GM21423 (cell line): ENCODE data around the gene BICC1.

ENCODE experiments used
- ATAC-seq: cut with Tn5 transposase; IDR thresholded peaks from one replicate; pipeline ENCODE4 v1.9.1; 2021; ENCODE audit warnings: mild to moderate bottlenecking, moderate library complexity; ENCODE audit not compliant: unreplicated experiment

Gene BICC1

DNA sequence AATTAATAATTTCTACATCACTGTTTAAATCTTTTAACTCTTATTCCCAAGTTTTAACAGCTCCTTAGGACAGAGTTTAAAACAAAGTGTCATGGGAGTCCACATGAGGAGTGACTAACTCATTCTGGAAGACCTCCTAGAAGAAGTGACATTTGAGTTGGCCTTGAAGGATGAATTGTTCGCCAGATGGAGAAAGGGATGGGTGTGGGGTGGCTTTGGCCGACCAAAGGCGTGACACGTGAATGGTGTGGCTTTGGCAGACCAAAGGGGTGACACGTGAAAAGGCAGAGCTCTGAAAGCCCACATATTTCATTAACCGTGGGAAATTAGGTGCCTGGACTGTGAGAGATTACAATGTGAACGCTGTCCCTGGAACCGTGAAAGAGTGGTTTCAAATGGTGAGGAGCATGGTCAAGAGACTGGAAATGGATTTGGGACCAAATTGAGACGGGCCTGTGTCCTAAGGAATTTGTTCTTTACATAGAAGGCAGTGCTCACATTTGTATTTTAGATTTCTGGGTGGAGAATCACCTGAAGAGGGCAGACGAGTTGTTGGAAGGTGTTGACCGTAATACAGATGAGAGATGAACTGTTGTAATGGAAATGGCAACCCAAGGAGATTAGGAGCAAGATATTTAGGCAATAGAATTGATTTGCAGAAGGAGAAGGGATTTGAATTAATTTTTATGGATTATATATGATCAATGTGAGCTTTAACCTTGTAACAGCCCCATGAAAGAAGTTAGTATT lies 228.1 kb downstream of the BICC1 start:
- ATAC-seq: no peak

DNA sequence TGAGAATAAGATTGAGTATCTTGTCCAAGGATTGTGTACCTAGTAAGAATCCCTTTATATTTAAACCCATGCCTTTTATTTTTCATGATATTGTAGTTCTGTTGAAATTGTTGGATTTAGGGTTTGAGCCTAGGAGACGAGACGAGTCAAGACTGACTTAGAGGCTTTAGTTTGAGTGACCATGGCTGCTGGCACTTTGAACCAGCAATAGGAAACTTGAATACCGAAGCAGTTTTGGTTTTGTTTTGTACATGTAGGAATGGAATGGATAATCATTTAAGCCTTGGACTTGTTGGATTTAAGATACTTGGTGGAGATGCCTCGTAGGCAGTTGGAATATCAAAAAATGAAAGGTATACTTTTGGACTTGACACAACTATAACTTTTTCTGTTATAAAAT lies 229.0 kb downstream of the BICC1 start:
- ATAC-seq: no peak

DNA sequence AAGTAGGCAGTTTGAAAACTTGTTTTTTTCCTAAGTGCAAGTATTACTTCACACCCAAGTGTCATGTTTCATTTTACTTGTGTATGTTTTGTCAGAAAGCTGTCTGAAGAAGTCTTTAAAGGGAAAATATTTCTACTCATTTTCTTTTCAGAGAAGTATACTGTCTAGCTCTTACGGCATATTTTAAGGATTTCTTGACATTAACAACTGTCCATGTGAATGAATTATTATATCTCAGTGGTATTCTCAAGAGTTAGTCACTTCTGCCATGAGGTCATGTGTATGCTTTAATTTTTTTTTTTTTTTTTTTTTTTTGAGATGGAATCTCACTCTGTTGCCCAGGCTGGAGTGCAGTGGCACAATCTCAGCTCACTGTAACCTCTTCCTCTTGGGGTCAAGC lies 229.5 kb downstream of the BICC1 start:
- ATAC-seq: no peak

DNA sequence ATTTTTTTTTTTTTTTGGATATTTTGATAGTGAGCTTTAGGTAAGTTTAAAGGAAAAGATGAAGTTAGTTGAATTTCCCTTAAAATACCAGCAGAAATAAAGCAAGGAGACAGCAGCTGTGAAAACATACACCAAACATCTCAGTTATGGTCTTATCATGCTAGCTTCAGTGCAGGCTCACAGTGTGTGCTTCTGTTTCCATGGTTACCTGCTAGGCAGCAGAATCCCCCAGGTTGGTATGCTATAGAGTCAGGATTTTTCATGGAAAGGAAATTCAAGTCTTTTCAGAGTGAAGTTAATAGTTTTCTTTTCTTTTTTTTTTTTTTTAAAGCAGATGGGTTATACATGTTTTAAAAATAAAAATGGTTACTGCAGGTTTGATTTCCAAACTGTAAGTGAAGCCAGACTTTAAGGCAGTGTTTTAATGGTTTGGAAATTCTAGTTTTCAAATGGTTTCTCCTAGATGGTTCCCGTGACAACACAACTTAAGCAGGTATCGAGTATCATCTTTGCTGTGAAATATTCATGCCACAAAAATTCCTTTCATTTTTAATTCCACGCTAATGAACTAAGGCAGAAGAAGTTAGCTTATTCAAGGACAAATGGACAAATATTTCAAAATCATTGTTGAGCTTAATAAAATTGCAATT lies 230.9 kb downstream of the BICC1 start:
- ATAC-seq: no peak

DNA sequence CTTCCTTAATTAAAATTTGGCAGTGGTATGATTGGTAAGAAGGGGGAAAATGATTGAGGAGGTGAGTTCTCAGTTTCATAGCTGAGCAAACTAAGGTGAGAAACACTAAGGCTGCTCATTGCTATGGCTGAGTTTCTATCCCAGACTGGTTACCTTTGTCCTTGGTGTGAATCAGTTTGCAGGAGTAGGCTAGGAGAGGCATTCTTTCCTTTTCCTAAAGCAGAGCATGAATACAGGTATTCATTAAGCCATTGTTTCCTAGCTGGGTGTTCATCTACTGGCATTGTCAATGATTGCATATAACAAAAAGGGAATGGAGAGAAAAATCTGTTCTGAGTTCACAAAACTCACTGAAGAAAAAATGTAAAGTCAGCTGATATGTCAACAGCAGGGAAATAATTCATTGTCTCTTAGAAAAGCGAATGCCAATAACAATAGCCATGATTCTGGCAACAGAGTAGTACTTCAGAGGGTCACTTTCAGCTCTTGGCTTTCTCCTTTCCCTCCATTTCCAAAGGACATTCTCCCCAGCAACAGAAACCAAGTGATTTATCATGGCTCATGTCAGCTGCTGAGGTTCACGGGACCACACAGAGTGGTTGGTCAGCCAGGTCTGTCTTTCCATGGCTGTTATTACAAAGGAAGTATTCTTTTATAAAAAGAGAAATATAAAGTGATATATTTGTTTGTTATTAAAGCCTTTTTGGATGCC lies 234.0 kb downstream of the BICC1 start:
- no peak for ATAC-seq

DNA sequence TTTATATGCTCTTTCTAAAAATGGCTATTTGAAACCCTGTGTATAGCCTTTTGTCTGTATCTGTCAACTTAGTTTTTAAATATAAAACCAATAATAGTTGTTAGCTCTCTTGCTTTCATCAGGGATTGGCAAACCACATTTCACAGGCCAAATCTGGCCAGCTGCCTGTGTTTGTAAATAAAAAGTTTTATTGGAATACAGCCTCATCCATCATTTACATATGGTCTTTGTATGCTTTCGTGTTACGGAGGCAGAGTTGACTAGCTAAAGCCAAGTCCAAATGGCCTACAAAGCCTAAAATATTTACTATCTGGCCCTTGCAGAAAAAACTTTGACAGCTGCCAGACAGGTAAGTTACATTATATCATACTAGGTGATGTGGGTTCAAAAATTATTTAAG lies 235.0 kb downstream of the BICC1 start:
- ATAC-seq: no peak

DNA sequence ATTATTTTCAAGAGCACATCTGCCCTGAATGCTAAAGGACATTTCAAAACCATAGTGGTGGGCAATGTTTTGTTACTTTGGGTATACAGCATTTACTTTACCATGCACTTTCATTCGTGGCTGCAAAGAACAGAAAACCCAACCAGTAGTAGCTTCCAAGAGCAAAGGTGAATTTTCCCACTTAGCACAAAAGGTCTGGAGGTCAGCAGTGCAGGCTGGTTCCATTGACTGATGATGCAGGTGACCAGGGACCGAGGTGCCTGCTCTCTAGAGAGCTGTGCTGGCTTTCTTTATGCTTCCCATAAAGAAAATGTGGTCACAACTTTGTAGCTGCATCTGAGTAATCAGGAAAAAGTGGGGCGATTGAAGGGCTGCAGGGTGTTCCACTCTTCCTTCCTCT lies 240.0 kb downstream of the BICC1 start:
- ATAC-seq: no peak

DNA sequence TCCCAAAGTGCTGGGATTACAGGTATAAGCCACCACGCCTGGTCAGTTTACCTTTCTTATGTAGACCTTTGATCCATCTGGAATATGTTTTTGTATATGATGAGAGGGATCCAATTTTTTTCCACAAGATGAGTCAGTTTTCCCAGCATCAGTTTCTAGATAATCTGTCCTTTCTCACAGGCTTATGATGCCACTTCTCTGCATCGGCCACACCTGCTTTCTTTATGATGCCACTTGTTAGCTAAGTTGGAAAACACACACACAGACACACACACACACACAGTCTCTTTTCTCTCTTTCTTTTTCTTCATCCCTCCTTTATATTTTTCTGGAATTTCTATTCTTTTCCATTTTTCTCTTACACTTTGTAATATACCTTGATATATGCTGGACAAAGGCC lies 240.8 kb downstream of the BICC1 start:
- no peak for ATAC-seq

DNA sequence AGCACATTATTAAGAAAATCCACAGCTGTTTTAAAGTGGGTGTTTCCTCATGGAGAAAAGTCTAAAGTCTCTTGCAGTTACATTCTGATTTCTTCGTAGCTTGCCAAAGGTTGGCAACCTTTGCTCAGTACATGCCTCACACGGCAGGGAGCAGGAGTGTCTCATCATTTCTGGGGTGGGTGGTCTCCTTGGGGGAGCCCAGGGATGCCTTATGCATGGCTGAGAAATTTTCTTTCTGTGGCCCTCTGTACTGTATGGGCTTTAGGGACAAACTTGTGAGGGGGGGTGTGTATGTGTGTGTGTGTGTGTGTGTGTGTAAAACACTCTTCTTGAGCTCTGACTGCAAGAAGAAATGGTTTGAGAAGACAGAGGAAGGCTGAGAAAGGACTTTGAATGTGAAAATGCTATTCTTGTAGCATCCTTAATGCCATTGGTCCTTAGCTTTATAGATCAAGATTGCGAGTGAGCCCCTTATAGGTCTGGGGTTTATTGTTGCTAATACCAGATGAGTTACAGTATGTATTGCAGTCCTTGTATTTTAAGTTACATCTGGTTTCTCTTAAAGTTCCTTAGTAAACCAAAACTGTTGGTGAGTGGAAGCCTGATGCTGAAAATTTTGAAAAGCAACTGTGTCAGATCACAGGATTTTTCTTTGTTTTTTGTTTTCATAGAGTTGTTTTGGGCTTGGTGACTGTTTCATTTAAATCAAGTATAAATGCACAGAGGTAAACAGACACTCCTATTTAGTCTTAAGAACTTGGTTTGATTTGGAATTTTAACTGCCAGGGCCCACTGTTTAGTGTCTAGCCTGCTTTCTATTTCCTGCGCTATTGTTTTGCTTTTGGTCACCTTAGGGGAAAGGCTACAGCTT lies 242.0 kb downstream of the BICC1 start:
- ATAC-seq: no peak

DNA sequence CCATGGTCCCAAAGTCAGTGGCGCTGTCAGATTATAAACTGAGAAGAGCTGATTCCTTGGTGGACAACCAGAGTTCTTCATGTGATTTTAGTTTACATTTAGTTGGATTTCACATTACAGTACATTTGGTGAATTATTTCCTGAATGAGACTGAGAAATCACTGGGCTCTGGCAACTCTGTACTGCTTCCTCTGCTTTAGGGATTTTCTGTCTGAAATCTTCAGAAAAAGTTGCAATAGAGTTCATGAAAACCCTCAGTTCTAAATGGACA lies 242.6 kb downstream of the BICC1 start:
- no peak for ATAC-seq

DNA sequence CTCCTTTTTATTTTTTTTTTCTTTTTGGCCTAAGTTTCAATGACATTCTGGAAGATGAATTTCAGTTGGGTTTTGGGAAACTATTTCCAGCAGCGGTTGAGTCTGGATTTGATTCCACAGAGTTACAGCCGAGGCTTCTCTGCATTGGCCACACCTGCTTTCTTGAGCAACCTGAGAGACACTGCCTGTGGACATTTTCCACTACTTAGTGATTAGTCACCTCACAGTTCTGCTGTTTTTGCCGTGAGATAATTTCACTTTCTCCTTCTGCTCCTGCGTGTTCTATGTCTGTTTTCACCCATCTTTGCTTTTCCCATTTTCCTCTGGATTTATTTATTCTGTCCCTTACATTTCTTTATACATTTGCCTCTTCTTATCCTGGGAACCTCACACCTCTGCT lies 243.0 kb downstream of the BICC1 start:
- ATAC-seq: no peak

DNA sequence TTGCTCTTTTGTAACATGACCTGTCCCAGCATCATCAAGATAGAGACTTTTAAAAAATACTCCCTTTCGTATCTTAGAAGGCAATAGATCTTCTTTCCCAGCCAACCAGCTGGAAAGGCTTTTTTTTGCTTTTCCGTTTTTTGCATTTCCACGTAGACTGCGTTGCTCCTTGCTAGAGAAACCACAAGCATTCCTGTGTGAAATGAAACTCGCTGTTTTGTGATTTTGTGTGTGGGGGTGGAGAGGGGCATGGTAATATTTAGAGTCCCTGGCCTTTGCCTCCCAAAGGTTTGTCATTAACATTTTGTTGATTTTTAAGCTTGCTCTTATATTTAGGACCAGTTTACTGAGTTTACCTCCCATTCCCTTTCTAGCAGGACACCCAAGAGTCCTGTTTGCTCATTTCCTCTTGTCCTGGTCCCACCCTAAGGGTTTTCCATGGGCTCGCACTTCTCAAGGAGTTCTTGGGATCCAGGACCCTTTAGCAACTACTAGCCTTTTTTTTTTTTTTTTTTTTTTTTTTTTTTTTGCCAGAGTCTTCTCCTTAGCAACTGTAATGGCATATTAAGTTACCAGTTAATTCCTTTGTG lies 243.6 kb downstream of the BICC1 start:
- no peak for ATAC-seq

DNA sequence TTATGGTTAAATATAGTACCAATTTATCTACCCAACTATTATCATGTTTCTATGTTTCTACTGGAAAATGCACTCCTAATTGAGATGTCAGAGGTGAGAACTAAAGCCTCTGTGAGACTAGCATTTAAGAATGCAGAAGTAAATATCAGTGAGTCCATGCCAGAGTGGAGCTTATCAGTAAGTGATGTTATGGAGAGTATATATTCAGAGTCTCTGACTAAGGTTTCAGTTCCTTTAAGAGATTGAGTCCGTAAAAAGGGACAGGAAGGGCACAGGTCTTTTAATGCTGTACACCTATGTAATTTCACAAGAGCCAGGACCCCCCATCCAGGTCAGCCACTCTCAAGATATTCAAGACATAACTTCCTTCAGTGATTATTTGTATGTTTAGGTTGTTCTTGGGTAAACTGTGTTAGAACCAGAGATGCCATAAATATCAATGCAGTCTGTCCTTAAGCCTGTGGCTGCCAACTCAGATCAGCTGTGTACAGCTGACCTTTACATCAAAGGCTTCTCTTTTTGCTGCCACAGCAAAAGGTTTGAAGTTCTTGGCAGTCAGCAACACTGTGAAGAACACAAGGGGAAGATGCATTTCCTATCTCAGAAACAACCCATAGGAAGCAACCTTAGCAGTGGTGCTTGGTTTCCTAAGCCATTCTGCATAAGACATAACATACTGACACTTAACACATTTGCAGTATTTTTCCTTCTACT lies 244.8 kb downstream of the BICC1 start:
- ATAC-seq: no peak

DNA sequence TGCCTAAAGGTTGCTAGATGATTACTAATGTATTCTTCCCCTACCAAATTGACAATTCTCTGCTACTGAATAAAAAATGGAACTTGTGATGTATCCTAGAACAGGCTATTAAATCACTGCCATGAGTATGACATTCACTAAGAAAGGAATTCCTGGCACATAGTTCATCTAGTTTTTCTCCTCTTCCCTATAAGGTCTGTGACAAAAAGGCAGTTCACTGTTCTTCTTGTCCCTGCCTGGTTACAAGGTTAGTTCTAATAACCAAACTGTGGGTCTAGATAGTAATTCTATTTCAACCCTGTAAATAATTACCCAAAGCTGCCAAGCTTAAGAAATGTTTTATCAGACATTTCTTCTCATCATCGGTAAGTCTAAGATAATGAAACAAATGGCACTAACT lies 245.6 kb downstream of the BICC1 start:
- ATAC-seq: no peak

DNA sequence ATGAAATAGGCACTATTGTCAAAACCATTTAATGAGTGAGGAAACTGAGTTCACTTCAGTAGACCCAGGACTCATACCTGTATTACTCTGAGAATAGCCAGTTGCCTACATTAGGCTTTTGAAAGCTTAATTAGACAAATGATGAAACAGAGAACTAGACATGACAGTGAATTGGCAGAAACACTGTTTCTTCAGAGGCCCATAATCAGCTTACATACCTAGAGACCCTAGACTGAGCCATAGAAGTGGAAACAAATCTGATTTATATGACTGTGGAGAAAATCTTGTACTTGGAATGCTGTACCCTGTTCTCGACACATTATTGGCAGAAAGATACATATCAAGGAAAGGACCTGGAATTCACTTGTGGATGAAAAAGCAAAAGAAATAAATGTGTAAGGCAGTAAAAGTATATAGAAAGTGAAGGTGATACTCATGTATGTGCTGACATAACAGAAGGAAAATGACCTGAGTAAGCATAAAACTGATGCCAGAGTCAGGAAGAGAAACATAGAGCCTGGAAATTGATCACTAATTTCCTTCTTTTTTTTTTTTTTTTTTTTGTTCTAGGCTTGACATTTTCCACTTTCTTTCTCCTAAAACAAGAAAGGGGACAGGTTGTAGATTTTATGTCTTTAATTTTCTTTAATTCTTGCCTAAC lies 251.5 kb downstream of the BICC1 start:
- no peak for ATAC-seq

DNA sequence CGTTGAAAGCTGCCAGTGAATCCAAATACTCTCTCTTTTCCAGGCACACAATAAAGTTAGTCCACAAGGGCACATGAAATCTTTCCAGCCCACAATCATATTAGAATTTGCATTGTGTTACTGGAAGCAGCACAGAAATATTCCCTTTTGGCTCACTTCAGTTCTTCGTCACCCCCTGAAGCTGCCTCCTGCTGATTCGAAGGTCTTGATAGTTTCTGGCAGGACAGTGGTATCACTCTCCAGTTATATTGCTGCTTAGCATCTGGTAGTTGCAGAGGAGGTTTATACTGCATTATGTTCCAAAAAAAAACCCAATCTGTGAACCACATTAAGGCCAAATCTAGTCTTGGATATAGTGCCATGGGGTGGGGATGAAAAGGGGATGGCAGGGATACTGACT lies 253.2 kb downstream of the BICC1 start:
- ATAC-seq: no peak

DNA sequence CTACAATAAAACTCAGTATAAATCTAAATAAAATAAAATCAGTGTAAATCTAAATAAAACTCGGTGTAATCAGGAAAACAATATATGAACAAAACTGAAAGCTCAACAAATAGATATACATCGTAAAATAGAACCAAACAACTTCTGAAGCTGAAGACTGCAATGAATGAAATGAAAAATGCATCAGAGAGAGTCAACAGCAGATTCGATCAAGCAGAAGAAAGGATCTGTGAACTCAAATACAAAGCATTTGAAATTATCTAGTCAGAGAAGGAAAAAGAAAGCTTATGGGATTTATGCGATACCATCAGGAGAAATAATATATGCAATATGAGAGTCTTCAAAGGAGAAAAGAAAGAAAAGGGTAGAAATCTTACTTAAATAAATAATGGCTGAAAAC lies 255.0 kb downstream of the BICC1 start:
- no peak for ATAC-seq

DNA sequence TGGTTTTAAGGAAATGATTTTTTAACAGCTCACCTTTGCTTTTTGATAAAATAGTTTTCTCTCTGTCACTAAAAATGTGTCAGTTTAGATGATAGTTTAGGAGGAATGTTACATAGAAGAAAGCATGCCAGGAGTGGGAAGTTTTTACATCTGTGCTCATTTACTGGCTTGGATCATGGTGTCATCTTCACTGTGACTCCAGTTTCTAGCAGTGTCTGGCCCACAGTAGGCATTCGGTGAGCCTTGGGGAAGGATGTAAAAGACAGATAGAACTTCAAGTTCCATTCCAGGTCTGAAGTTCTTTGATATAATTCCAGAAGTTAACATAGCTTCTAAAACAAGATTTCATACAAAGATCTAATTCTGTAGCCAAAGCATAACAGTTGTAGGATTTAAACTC lies 259.2 kb downstream of the BICC1 start:
- ATAC-seq: no peak

DNA sequence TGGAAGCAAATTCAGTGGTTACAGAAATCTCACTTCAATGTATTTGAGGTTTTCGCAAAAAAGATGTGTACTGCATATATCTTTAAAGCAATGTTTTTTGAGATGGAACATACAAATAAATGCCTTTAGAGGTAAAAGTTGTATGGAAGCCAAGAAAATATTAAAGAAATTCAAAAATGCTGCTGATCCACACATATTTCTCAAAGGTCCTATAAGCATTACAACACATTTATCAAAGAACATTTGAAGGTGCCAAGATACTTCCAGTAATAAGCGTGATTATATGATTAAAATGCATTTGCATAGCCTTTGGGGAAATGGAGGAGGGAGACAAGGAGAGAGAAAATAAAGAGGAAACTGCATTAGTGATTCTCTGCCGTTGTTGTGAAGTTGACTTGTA lies 260.1 kb downstream of the BICC1 start:
- no peak for ATAC-seq

DNA sequence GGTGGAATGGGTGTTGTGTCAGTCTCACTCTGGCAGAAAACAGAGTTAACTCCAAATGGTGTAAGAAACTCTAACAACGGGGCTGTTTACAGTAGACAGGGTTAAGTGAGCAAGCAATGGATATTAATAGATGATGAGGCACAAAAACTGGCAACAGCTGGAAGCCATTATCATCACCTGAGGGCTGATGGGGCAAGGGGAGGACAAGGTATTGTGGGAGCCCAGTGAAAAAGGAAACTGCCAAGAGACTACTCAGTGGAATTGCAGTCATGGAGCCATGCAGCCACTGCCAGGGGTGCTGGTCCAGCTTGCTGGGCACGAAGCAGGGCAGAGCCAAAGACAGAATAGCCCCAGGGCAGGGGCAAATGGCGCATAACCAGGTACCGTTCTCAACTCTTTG lies 260.7 kb downstream of the BICC1 start:
- no peak for ATAC-seq
